ENCODE measurements around the gene ZNF641. TPM values are rescaled to one million over a fixed set of nuclear protein-coding genes. Genes with fewer than 3 reads are reported as not detected.

The ZNF641 gene
- total RNA-seq, 4 donors from 2014 or later, result 20.2 to 32.4 (median 23.7) TPM

DNA sequence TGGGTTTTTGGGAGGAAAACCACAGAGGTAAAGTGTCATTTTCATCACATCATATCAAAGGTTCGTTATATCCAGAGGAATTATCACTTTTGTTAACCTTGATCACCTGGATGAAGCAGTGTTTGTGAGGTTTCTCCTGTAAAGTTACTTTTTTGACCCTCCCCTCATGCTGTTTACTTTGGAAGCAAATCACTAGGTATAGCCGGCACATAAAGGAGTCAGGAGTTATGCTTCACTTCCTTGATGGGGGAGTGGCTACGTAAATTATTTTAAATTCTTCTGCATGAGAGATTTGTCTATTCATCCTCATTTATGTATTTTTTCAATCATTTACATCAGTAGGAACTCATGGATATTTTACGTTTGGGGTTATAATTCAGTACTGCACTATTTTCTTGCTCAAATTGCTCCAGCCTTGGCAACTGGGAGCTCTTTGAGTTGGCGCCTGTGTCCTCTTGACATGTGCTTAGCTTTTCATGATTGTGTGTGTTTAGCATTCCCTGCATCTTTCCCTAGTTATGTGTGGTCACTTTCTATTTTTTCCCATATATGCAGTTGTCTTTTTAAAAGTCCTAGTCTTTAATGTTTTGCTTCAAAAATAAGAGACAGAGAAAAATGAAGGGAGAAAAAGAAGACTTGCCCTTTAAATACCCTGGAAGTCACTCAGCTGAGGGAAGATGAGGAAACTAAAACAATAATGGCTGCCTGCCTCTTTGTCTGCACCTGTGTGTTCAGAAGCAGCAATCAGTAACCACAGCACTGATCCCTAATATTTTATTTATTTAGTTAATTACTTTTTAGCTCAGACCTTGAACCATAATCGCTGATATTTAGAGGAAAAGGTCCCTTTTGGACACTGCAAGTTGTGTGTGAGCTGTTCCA lies 62.1 kb downstream of the ZNF641 start:
- Histone ChIP-seq H3K4me3 (no peak overlapping the region), H3K4me1 (no peaks in the 10 kb centered on the region), H3K27ac (no peak overlapping the region), H3K9me3 (no peaks in the 10 kb centered on the region), H3K36me3 (no peaks in the 10 kb centered on the region), H3K27me3 (peaks cover 0 to 4% of the 10 kb centered on the region in 2 donors)
- no peak for TF ChIP-seq POLR2A (IDR thresholded peaks at IDR 0.05)
- TF ChIP-seq, protein P1, sequence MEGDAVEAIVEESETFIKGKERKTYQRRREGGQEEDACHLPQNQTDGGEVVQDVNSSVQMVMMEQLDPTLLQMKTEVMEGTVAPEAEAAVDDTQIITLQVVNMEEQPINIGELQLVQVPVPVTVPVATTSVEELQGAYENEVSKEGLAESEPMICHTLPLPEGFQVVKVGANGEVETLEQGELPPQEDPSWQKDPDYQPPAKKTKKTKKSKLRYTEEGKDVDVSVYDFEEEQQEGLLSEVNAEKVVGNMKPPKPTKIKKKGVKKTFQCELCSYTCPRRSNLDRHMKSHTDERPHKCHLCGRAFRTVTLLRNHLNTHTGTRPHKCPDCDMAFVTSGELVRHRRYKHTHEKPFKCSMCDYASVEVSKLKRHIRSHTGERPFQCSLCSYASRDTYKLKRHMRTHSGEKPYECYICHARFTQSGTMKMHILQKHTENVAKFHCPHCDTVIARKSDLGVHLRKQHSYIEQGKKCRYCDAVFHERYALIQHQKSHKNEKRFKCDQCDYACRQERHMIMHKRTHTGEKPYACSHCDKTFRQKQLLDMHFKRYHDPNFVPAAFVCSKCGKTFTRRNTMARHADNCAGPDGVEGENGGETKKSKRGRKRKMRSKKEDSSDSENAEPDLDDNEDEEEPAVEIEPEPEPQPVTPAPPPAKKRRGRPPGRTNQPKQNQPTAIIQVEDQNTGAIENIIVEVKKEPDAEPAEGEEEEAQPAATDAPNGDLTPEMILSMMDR (IDR thresholded peaks at IDR 0.05), result no peak
- no peak for DNase-seq (ENCODE audit: low spot score in 2 of 2)
- 74 to 77% methylated on average over 6 of the region's 6 CpGs for WGBS, 2 donors

Small RNA genes within 50 kb of the gene (small RNA-seq; reads per million reads assigned to genes)
- not detected for gene AC024257.2

Other genes starting within 250 kb of the ZNF641 start
- gene SENP1, start 244.8 kb downstream of the ZNF641 start, total RNA-seq, result 10 to 100 TPM; 14.7 to 40.0 (median 21.1) TPM
- gene PFKM, start 231.6 kb downstream of the ZNF641 start, total RNA-seq, result 10 to 100 TPM; 37.5 to 51.1 (median 47.4) TPM
- 10 to 100 TPM; 25.1 to 40.2 (median 28.2) TPM for gene ASB8, start 193.4 kb downstream of the ZNF641 start, total RNA-seq
- gene CCDC184, start 167.3 kb downstream of the ZNF641 start, total RNA-seq, result 1 to 10 TPM; 2.1 to 4.3 (median 2.9) TPM
- gene OR10AD1, start 147.6 kb downstream of the ZNF641 start, total RNA-seq, result not detected
- gene ANP32D, start 121.6 kb upstream of the ZNF641 start, total RNA-seq, result under 1 TPM in 1 of 4 donors, not detected in 3; 0.39 TPM
- 1 to 10 TPM in 1 of 4 donors, not detected in 3; 1.3 TPM for gene C12orf54, start 131.6 kb upstream of the ZNF641 start, total RNA-seq
- under 1 TPM in 1 of 4 donors, not detected in 3; 0.78 TPM for gene OR8S1, start 174.7 kb upstream of the ZNF641 start, total RNA-seq
- gene LALBA, start 219.1 kb upstream of the ZNF641 start, total RNA-seq, result not detected

Measured in tibial nerve (tissue), 4 donors.